H9 (cell line): ENCODE data around the gene BMP5. TPM values are rescaled to one million over a fixed set of nuclear protein-coding genes. Genes with fewer than 3 reads are reported as not detected.

Experiments
- DNase-seq: peaks from one replicate; pipeline ENCODE4 v3.0.0-alpha.2; 2017
- H2AFZ ChIP-seq: one replicate; pipeline ENCODE4 v1.6.1; 2013; ENCODE audit warnings: mild to moderate bottlenecking, low read length, control low read depth, moderate library complexity
- H2AK5ac ChIP-seq: 2 replicates; pipeline ENCODE4 v1.6.1; 2013; ENCODE audit warnings: low read length, control low read depth, mixed read lengths; ENCODE audit not compliant: insufficient read length
- H2BK120ac ChIP-seq: one replicate; pipeline ENCODE4 v1.6.1; 2013; ENCODE audit warnings: low read depth, mild to moderate bottlenecking, low read length, control low read depth, inconsistent platforms; ENCODE audit not compliant: poor library complexity, severe bottlenecking
- H2BK12ac ChIP-seq: 2 replicates; pipeline ENCODE4 v1.6.1; 2013; ENCODE audit warnings: low read length, control low read depth, mixed read lengths, low read depth; ENCODE audit not compliant: insufficient read length
- H2BK15ac ChIP-seq: 2 replicates; pipeline ENCODE4 v1.6.1; 2013; ENCODE audit warnings: low read depth, low read length, control low read depth
- H2BK20ac ChIP-seq: one replicate; pipeline ENCODE4 v1.6.1; 2013; ENCODE audit warnings: low read depth, mild to moderate bottlenecking, low read length, control low read depth, inconsistent platforms; ENCODE audit not compliant: poor library complexity, severe bottlenecking
- H2BK5ac ChIP-seq: 2 replicates; pipeline ENCODE4 v1.6.1; 2013; ENCODE audit warnings: low read length, control low read depth, mixed read lengths; ENCODE audit not compliant: insufficient read length
- H3K14ac ChIP-seq: 2 replicates; pipeline ENCODE4 v1.6.1; 2013; ENCODE audit warnings: low read length, control low read depth; ENCODE audit not compliant: insufficient read depth
- H3K18ac ChIP-seq: 2 replicates; pipeline ENCODE4 v1.6.1; 2013; ENCODE audit warnings: low read depth, mild to moderate bottlenecking, mixed read lengths, low read length, control low read depth; ENCODE audit not compliant: insufficient read length
- H3K23ac ChIP-seq: 2 replicates; pipeline ENCODE4 v1.6.1; 2013; ENCODE audit warnings: low read length, control low read depth, mixed read lengths, low read depth; ENCODE audit not compliant: insufficient read length
- H3K23me2 ChIP-seq: 2 replicates; pipeline ENCODE4 v1.6.1; 2013; ENCODE audit warnings: low read depth, mild to moderate bottlenecking, mixed read lengths, low read length, control low read depth; ENCODE audit not compliant: insufficient read length, poor library complexity, severe bottlenecking
- H3K27ac ChIP-seq: 2 replicates; pipeline ENCODE4 v1.5.1; 2013; ENCODE audit warnings: low read length, control low read depth, mixed read lengths, low read depth; ENCODE audit not compliant: insufficient read length
- H3K27me3 ChIP-seq: 2 replicates; pipeline ENCODE4 v1.6.1; 2013; ENCODE audit warnings: low read length, control low read depth, inconsistent platforms; ENCODE audit not compliant: insufficient read depth
- H3K4ac ChIP-seq: 2 replicates; pipeline ENCODE4 v1.6.1; 2013; ENCODE audit warnings: low read depth, mild to moderate bottlenecking, control low read depth, inconsistent platforms, low read length, moderate library complexity
- H3K4me1 ChIP-seq: 2 replicates; pipeline ENCODE4 v1.6.1; 2013; ENCODE audit warnings: low read length, control low read depth, inconsistent platforms; ENCODE audit not compliant: insufficient read depth
- H3K4me2 ChIP-seq: 2 replicates; pipeline ENCODE4 v1.6.1; 2013; ENCODE audit warnings: low read length, control low read depth, mixed read lengths; ENCODE audit not compliant: insufficient read length, insufficient read depth
- H3K56ac ChIP-seq: 2 replicates; pipeline ENCODE4 v1.6.1; 2013; ENCODE audit warnings: low read depth, mild to moderate bottlenecking, mixed read lengths, low read length, control low read depth; ENCODE audit not compliant: insufficient read length
- H3K79me1 ChIP-seq: 2 replicates; pipeline ENCODE4 v1.6.1; 2013; ENCODE audit warnings: low read depth, mild to moderate bottlenecking, moderate library complexity, low read length, control low read depth, inconsistent platforms; ENCODE audit not compliant: insufficient read depth, poor library complexity, severe bottlenecking
- H3K79me2 ChIP-seq: 2 replicates; pipeline ENCODE4 v1.6.1; 2013; ENCODE audit warnings: low read length, control low read depth, inconsistent platforms; ENCODE audit not compliant: insufficient read depth
- H3K9ac ChIP-seq: 2 replicates; pipeline ENCODE4 v1.6.1; 2013; ENCODE audit warnings: low read length, control low read depth, mixed read lengths; ENCODE audit not compliant: insufficient read length; ENCODE audit errors: extremely low read depth
- H3K9me3 ChIP-seq: one replicate; pipeline ENCODE4 v1.6.1; 2013; ENCODE audit warnings: low read depth, low read length, inconsistent platforms; ENCODE audit not compliant: control insufficient read depth
- H3T11ph ChIP-seq: one replicate; pipeline ENCODE4 v1.6.1; 2013; ENCODE audit warnings: mild to moderate bottlenecking, low read length, control low read depth, inconsistent platforms
- H4K20me1 ChIP-seq: one replicate; pipeline ENCODE4 v1.6.1; 2013; ENCODE audit not compliant: control insufficient read depth, insufficient read length, insufficient read depth
- H4K5ac ChIP-seq: 2 replicates; pipeline ENCODE4 v1.6.1; 2013; ENCODE audit warnings: low read depth, mild to moderate bottlenecking, mixed read lengths, low read length, control low read depth; ENCODE audit not compliant: insufficient read length
- H4K8ac ChIP-seq: replicated peaks from 2 replicates; pipeline ENCODE4 v1.6.1; 2013; ENCODE audit warnings: low read length, control low read depth, mixed read lengths, low read depth; ENCODE audit not compliant: insufficient read length
- H4K91ac ChIP-seq: 2 replicates; pipeline ENCODE4 v1.6.1; 2013; ENCODE audit warnings: low read depth, mild to moderate bottlenecking, moderate library complexity, mixed read lengths, low read length, control low read depth; ENCODE audit not compliant: insufficient read length
- H3K27ac Mint-ChIP-seq, 3 experiments: 2 replicates in 2 of 3; 3 replicates in 1 of 3; pipeline ENCODE4 v1.8.0; 2020 to 2021; ENCODE audit warnings: mixed read lengths in 3 of 3, mild to moderate bottlenecking in 1 of 3, moderate library complexity in 1 of 3
- H3K27me3 Mint-ChIP-seq: 2 replicates; pipeline ENCODE4 v1.8.0; 2021; ENCODE audit warnings: low read depth, mild to moderate bottlenecking, moderate library complexity, mixed read lengths
- H3K36me3 Mint-ChIP-seq, 3 experiments: 2 replicates in 2 of 3; 3 replicates in 1 of 3; pipeline ENCODE4 v1.8.0; 2020 to 2021; ENCODE audit warnings: low read depth in 3 of 3, mixed read lengths in 3 of 3; ENCODE audit not compliant: insufficient read depth in 1 of 3
- H3K4me1 Mint-ChIP-seq, 2 experiments: 2 replicates each; pipeline ENCODE4 v1.8.0; 2020; ENCODE audit warnings: mixed read lengths in 2 of 2
- H3K4me3 Mint-ChIP-seq, 2 experiments: 2 replicates in 1 of 2; 3 replicates in 1 of 2; pipeline ENCODE4 v1.8.0; 2020 to 2021; ENCODE audit warnings: mild to moderate bottlenecking in 2 of 2, mixed read lengths in 2 of 2, moderate library complexity in 1 of 2
- H3K9me3 Mint-ChIP-seq, 2 experiments: 2 replicates in 1 of 2; 3 replicates in 1 of 2; pipeline ENCODE4 v1.8.0; 2020; ENCODE audit warnings: mild to moderate bottlenecking in 2 of 2, mixed read lengths in 2 of 2, moderate library complexity in 1 of 2
- CTCF ChIP-seq: fragments of 200-600 bp; sonication (generic); conservative IDR thresholded peaks from 3 replicates; pipeline ENCODE4 v1.8.0; 2021; ENCODE audit warnings: antibody characterized with exemption, mild to moderate bottlenecking
- WGBS: extraction: QIAGEN DNeasy Blood & Tissue Kit; methylation state at CpG from one replicate; pipeline ENCODE4 v1.1.7; 2013; ENCODE audit warnings: missing lambda C conversion rate, low lambda C conversion rate, mixed read lengths; ENCODE audit not compliant: insufficient read length; ENCODE audit errors: extremely low coverage; 5-methylcytosine and 5-hydroxymethylcytosine counted together
- total RNA-seq: library from RNA; stranded (reverse); gene quantifications from 2 replicates; pipeline ENCODE4 v1.2.1, GENCODE V29; 2021

The BMP5 gene
- total RNA-seq, 1 experiment from 2014 or later: not detected

DNA sequence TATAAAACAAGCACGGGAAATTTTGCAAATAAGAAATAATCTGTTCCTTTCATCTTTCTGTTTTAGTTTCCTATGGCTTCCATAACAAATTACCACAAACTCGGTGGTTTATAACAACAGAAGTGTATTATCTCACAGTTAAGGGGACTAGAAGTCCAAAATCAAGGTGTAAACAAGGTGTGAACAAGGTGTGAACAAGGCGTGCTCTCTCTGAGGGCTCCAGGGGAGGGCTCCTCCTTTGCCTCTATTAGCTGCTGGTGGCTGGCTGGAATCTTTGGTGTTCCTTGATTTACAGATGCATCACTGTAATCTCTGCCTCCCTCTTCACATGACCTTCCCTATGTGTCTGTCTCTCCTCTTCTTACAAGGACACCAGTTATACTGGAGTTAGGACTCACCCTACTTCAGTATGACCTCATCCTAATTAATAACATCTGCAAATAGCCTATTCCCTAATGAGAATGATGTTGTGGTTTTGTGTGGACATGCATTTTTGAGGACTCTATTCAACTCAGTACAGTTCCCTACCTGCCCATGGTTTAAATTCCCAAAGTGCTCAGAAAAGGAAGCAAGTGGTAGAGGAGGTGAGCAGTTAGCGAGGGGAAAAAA, 17.5 kb upstream of the BMP5 start:
- no peaks in the 10 kb centered on the region for H3K79me2 ChIP-seq
- no peak overlapping the region for H4K91ac ChIP-seq
- no peaks in the 10 kb centered on the region for H3K23me2 ChIP-seq
- peaks cover 6 to 8% of the 10 kb centered on the region in 2 experiments; a peak in 3 of 4 replicates for H3K4me1 Mint-ChIP-seq
- no peaks in the 10 kb centered on the region for H3K27me3 ChIP-seq
- H3K23ac ChIP-seq: no peak overlapping the region
- no peak overlapping the region for H3K56ac ChIP-seq
- no peaks in the 10 kb centered on the region for H4K20me1 ChIP-seq
- no peaks in the 10 kb centered on the region for H3K79me1 ChIP-seq
- no peak overlapping the region for H3K27ac Mint-ChIP-seq
- H2BK5ac ChIP-seq: no peak overlapping the region
- TF ChIP-seq CTCF: no peak
- no peak overlapping the region for H2BK120ac ChIP-seq
- H4K8ac ChIP-seq: no peak overlapping the region
- no peak overlapping the region for H3K14ac ChIP-seq
- no peak for DNase-seq
- H3K4me3 Mint-ChIP-seq: no peak overlapping the region
- no peak overlapping the region for H3K18ac ChIP-seq
- H3K9me3 Mint-ChIP-seq: peaks cover 5 to 6% of the 10 kb centered on the region in 2 experiments; a peak in 3 of 5 replicates
- no peak overlapping the region for H2BK15ac ChIP-seq
- peaks cover 0 to 9% (median 6%) of the 10 kb centered on the region in 3 experiments; a peak in 3 of 7 replicates for H3K36me3 Mint-ChIP-seq
- WGBS: no CpG with 5 or more reads among the region's 4 CpGs
- no peak overlapping the region for H3K4me2 ChIP-seq
- no peaks in the 10 kb centered on the region for H3K4me1 ChIP-seq
- H2BK20ac ChIP-seq: no peak overlapping the region
- no peak overlapping the region for H2AFZ ChIP-seq
- no peak overlapping the region for H4K5ac ChIP-seq
- no peaks in the 10 kb centered on the region for H3K27me3 Mint-ChIP-seq
- H3K9ac ChIP-seq: no peak overlapping the region
- H2AK5ac ChIP-seq: no peak overlapping the region
- no peak overlapping the region for H2BK12ac ChIP-seq
- H3K27ac ChIP-seq: no peak overlapping the region
- no peak overlapping the region for H3T11ph ChIP-seq
- H3K9me3 ChIP-seq: no peaks in the 10 kb centered on the region
- H3K4ac ChIP-seq: no peak overlapping the region
